ENCODE results near the gene NR1H3.
A peak's percentile ranks its signal among the peaks of the same experiment; 100 is the strongest.

Gene NR1H3

GRCh38 chr11:47268448-47269001 is 10.7 kb downstream of the NR1H3 start:
- Mint-ChIP-seq H3K4me3 (peak overlapping the region; percentile 82 to 90 (median 90)), H3K4me1 (peaks cover 35% of the 10 kb centered on the region), H3K36me3 (ENCODE audit: low read depth) (peaks cover 4% of the 10 kb centered on the region), H3K9me3 (no peaks in the 10 kb centered on the region), H3K27ac (peak overlapping the region; percentile 99 to 100 (median 99)), H3K27me3 (ENCODE audit: low read depth) (no peaks in the 10 kb centered on the region)
- no peak for TF ChIP-seq CTCF (IDR thresholded peaks at IDR 0.05; ENCODE audit: unreplicated experiment in 3 of 3)

GRCh38 chr11:47269002-47269828 is 11.4 kb downstream of the NR1H3 start:
- peak overlapping the region; percentile 82 to 90 (median 90) for H3K4me3 Mint-ChIP-seq
- peak; percentile 25 to 37 (median 31) for TF ChIP-seq CTCF (IDR thresholded peaks at IDR 0.05; ENCODE audit: unreplicated experiment in 3 of 3)
- peaks cover 40% of the 10 kb centered on the region for H3K4me1 Mint-ChIP-seq
- no peaks in the 10 kb centered on the region for H3K27me3 Mint-ChIP-seq (ENCODE audit: low read depth)
- H3K9me3 Mint-ChIP-seq: no peaks in the 10 kb centered on the region
- peak overlapping the region; percentile 99 to 100 (median 99) for H3K27ac Mint-ChIP-seq
- peaks cover 4% of the 10 kb centered on the region for H3K36me3 Mint-ChIP-seq (ENCODE audit: low read depth)

GRCh38 chr11:47269829-47270305 is 12.1 kb downstream of the NR1H3 start, which contains the start of gene MADD:
Gene MADD (plus strand): TSS chr11:47270133.
- H3K36me3 Mint-ChIP-seq (ENCODE audit: low read depth): peaks cover 11% of the 10 kb centered on the region
- H3K9me3 Mint-ChIP-seq: no peaks in the 10 kb centered on the region
- H3K4me1 Mint-ChIP-seq: peaks cover 44% of the 10 kb centered on the region
- peak within 1 kb of the TSS; percentile 99 to 100 (median 99) for H3K27ac Mint-ChIP-seq
- TF ChIP-seq CTCF (IDR thresholded peaks at IDR 0.05; ENCODE audit: unreplicated experiment in 3 of 3): no peak
- no peaks in the 10 kb centered on the region for H3K27me3 Mint-ChIP-seq (ENCODE audit: low read depth)
- H3K4me3 Mint-ChIP-seq: peak within 1 kb of the TSS; percentile 82 to 91 (median 90)

- H3K9me3 Mint-ChIP-seq: no peaks in the 10 kb centered on the region
- H3K27ac Mint-ChIP-seq: peak overlapping the region; percentile 64 to 91 (median 82)
- H3K36me3 Mint-ChIP-seq (ENCODE audit: low read depth): peaks cover 11% of the 10 kb centered on the region
- no peak for TF ChIP-seq CTCF (IDR thresholded peaks at IDR 0.05; ENCODE audit: unreplicated experiment in 3 of 3)
- peaks cover 44% of the 10 kb centered on the region for H3K4me1 Mint-ChIP-seq
- H3K27me3 Mint-ChIP-seq (ENCODE audit: low read depth): no peaks in the 10 kb centered on the region
- peak overlapping the region; percentile 82 to 91 (median 88) for H3K4me3 Mint-ChIP-seq
These were observed 12.8 kb downstream of the NR1H3 start for GRCh38 chr11:47270331-47271271.

GRCh38 chr11:47271328-47271727 is 13.5 kb downstream of the NR1H3 start:
- no peaks in the 10 kb centered on the region for H3K27me3 Mint-ChIP-seq (ENCODE audit: low read depth)
- no peak for TF ChIP-seq CTCF (IDR thresholded peaks at IDR 0.05; ENCODE audit: unreplicated experiment in 3 of 3)
- H3K27ac Mint-ChIP-seq: peak overlapping the region in 2 of 3 experiments; percentile 64 to 91
- no peaks in the 10 kb centered on the region for H3K9me3 Mint-ChIP-seq
- H3K36me3 Mint-ChIP-seq (ENCODE audit: low read depth): peaks cover 19% of the 10 kb centered on the region
- peaks cover 47% of the 10 kb centered on the region for H3K4me1 Mint-ChIP-seq
- H3K4me3 Mint-ChIP-seq: peak overlapping the region; percentile 82 to 91 (median 88)

Measured in nephron (organoid).